GM23248 (cell line): Measurements from ENCODE around the gene TSEN2.

ENCODE experiments used
- EZH2 ChIP-seq: fragments of 200-600 bp; sonication (generic); IDR thresholded peaks from 2 replicates; pipeline ENCODE4 v1.6.1; 2018; ENCODE audit warnings: antibody characterized with exemption, mild to moderate bottlenecking; ENCODE audit not compliant: insufficient read depth, poor library complexity, severe bottlenecking
- EZH2phosphoT487 ChIP-seq: fragments of 200-600 bp; sonication (generic); IDR thresholded peaks from 2 replicates; pipeline ENCODE4 v1.6.1; 2018; ENCODE audit warnings: antibody characterized with exemption, moderate library complexity, mild to moderate bottlenecking, low read depth; ENCODE audit not compliant: insufficient read depth

GRCh38 chr3:12560505-12561190, 76.4 kb downstream of the TSEN2 start:
- TF ChIP-seq EZH2 (no peak), EZH2phosphoT487 (no peak)
